Spleen (tissue), 11 donors: ENCODE measurements around the gene CHST15. TPM values are rescaled to one million over a fixed set of nuclear protein-coding genes. Genes with fewer than 3 reads are reported as not detected.
A peak's percentile ranks its signal among the peaks of the same experiment; 100 is the strongest.

ENCODE experiments used
- DNase-seq: peaks from one replicate; pipeline ENCODE4 v3.0.0-alpha.2; 2020
- H3K27ac ChIP-seq, 8 donors: fragments of 200-600 bp; sonication (generic) in 7 of 8; 1 replicate in 4 of 8; 2 replicates in 4 of 8; pipeline versions ENCODE4 v1.5.0 to v1.8.0; 2016 to 2021; ENCODE audit warnings: inconsistent platforms in 4 of 8, mild to moderate bottlenecking in 4 of 8, moderate library complexity in 1 of 8
- H3K27me3 ChIP-seq, 7 donors: fragments of 200-600 bp; sonication (generic) in 6 of 7; replicated peaks in 1 of 7; 1 replicate in 4 of 7; 2 replicates in 3 of 7; pipeline versions ENCODE4 v1.5.0 to v1.8.0; 2016 to 2021; ENCODE audit warnings: inconsistent platforms in 3 of 7, mild to moderate bottlenecking in 1 of 7
- H3K36me3 ChIP-seq, 6 donors: fragments of 200-600 bp; sonication (generic) in 5 of 6; 1 replicate in 4 of 6; 2 replicates in 2 of 6; pipeline versions ENCODE4 v1.5.0 to v1.8.0; 2016 to 2021; ENCODE audit warnings: inconsistent platforms in 2 of 6
- H3K4me1 ChIP-seq, 6 donors: fragments of 200-600 bp; sonication (generic) in 5 of 6; 1 replicate in 3 of 6; 2 replicates in 3 of 6; pipeline versions ENCODE4 v1.5.0 to v1.8.0; 2016 to 2021; ENCODE audit warnings: inconsistent platforms in 3 of 6
- H3K4me3 ChIP-seq, 8 donors: fragments of 200-600 bp; sonication (generic) in 7 of 8; 1 replicate in 4 of 8; 2 replicates in 4 of 8; pipeline versions ENCODE4 v1.5.0 to v1.8.0; 2016 to 2021; ENCODE audit warnings: inconsistent platforms in 4 of 8, mild to moderate bottlenecking in 4 of 8, moderate library complexity in 2 of 8
- H3K9me3 ChIP-seq, 8 donors: fragments of 200-600 bp; sonication (generic) in 7 of 8; 1 replicate in 4 of 8; 2 replicates in 4 of 8; pipeline versions ENCODE4 v1.5.0 to v1.8.0; 2016 to 2021; ENCODE audit warnings: inconsistent platforms in 4 of 8
- CTCF ChIP-seq, 11 experiments: fragments of 200-600 bp in 7 of 11; fragments of 450-650 bp in 4 of 11; sonication (generic) in 4 of 11; IDR thresholded peaks in 8 of 11; conservative IDR thresholded peaks in 3 of 11; 1 replicate in 7 of 11; 2 replicates in 4 of 11; pipeline versions ENCODE4 v1.4.0 to v1.8.0; 2016 to 2021; ENCODE audit warnings: antibody characterized with exemption in 11 of 11, inconsistent platforms in 4 of 11, mild to moderate bottlenecking in 1 of 11
- POLR2A ChIP-seq, 3 donors: fragments of 450-650 bp; IDR thresholded peaks; one replicate each; pipeline ENCODE4 v1.5.1; 2017; ENCODE audit warnings: antibody characterized with exemption in 3 of 3, mild to moderate bottlenecking in 1 of 3
- POLR2AphosphoS5 ChIP-seq, 3 donors: sonication (generic); formaldehyde crosslinking; IDR thresholded peaks; one replicate each; pipeline ENCODE4 v1.5.1; 2017; ENCODE audit warnings: antibody characterized with exemption in 3 of 3
- WGBS, 5 donors: extraction: QIAGEN DNeasy Blood & Tissue Kit in 3 of 5; methylation state at CpG; one replicate each; pipeline versions ENCODE4 v1.1.5 to v1.1.7; 2013 to 2018; 5-methylcytosine and 5-hydroxymethylcytosine counted together
- intact Hi-C: fragments of 100-400 bp; cut with DNase I; formaldehyde crosslinking; loops from one replicate; pipeline ENCODE4 v1.15.0; 2023; ENCODE audit warnings: low total_unique reads
- polyA plus RNA-seq, 3 donors: library from polyadenylated mRNA; stranded (reverse); fragments of 200-250 nt; gene quantifications; one replicate each; pipeline ENCODE4 v1.2.1, GENCODE V29; 2013
- total RNA-seq, 7 donors: library from RNA; depleted of rRNA in 3 of 7; stranded (reverse); fragments of >200 nt in 3 of 7; fragmentation: NEBNext Ultra II Directional in 4 of 7; extraction: Animal tissue kit (Norgen Biotek cat#: 25700) in 4 of 7; gene quantifications; one replicate each; pipeline versions ENCODE4 v1.1.0 to v1.2.1, GENCODE V29; 2016 to 2021
- donor health status: healthy with polysubstance abuse.
- donor health status: DM: no; HTN: no; CAD: no; lungs with moderate emphysema.
- donor health status: DM: no; HTN: no; CAD: no.
- donor health status: Bipolar disorder and iron deficiency.
- donor health status: healthy.
- donor health status: DM: no; HTN: no; CAD: no.
- donor health status: DM: yes; HTN: yes; CAD: no.

CHST15 gene
- total and polyA plus RNA-seq, 10 donors, result 6.1 to 133 (median 102) TPM

GRCh38 chr10:124063750-124064603 lies 29.4 kb downstream of the CHST15 start:
- Histone ChIP-seq H3K36me3 (peaks cover 0 to 41% (median 0%) of the 10 kb centered on the region in 6 donors), H3K4me3 (peak overlapping the region in 2 of 8 donors; percentile 1 to 2), H3K27ac (peak overlapping the region in 7 of 8 donors; percentile 61 to 82 (median 72)), H3K4me1 (peaks cover 20 to 88% (median 63%) of the 10 kb centered on the region in 6 donors), H3K27me3 (no peaks in the 10 kb centered on the region), H3K9me3 (no peaks in the 10 kb centered on the region)
- TF ChIP-seq CTCF (IDR thresholded peaks at IDR 0.05 in 8 of 11, conservative IDR thresholded peaks at IDR 0.05 in 3 of 11) (no peak), POLR2A (IDR thresholded peaks at IDR 0.05) (no peak), POLR2AphosphoS5 (IDR thresholded peaks at IDR 0.05) (peak; percentile 33 to 61 (median 54))
- no peak for DNase-seq
- WGBS, 5 donors, result 46 to 72% (median 68%) methylated on average over 18 of the region's 18 CpGs
- intact Hi-C loops, result no loop called here

- Histone ChIP-seq H3K27me3 (no peaks in the 10 kb centered on the region), H3K9me3 (no peaks in the 10 kb centered on the region), H3K36me3 (peaks cover 0 to 53% (median 0%) of the 10 kb centered on the region in 6 donors), H3K4me1 (peaks cover 9 to 88% (median 50%) of the 10 kb centered on the region in 6 donors), H3K27ac (peak overlapping the region in 5 of 8 donors; percentile 20 to 82 (median 73)), H3K4me3 (no peak overlapping the region)
- DNase-seq, result no peak
- 67 to 86% (median 78%) methylated on average over 15 of the region's 15 CpGs for WGBS, 5 donors
- intact Hi-C loops, result no loop called here
- TF ChIP-seq POLR2AphosphoS5 (IDR thresholded peaks at IDR 0.05) (peak in 1 of 3 donors; percentile 16), POLR2A (IDR thresholded peaks at IDR 0.05) (no peak)
Measured at GRCh38 chr10:124062390-124062789, 31.0 kb downstream of the CHST15 start.

- H3K9me3 ChIP-seq, result no peaks in the 10 kb centered on the region
- no peak for DNase-seq
- no peaks in the 10 kb centered on the region for H3K27me3 ChIP-seq
- intact Hi-C loops, result no loop called here
- H3K4me1 ChIP-seq, result peaks cover 6 to 88% (median 37%) of the 10 kb centered on the region in 6 donors
- H3K27ac ChIP-seq, result peak overlapping the region in 1 of 8 donors; percentile 82
- no peak overlapping the region for H3K4me3 ChIP-seq
- 82 to 87% (median 84%) methylated on average over 10 of the region's 10 CpGs for WGBS, 5 donors
- TF ChIP-seq CTCF (IDR thresholded peaks at IDR 0.05 in 8 of 11, conservative IDR thresholded peaks at IDR 0.05 in 3 of 11) (no peak), POLR2A (IDR thresholded peaks at IDR 0.05) (no peak), POLR2AphosphoS5 (IDR thresholded peaks at IDR 0.05) (no peak)
- H3K36me3 ChIP-seq, result peaks cover 0 to 55% (median 0%) of the 10 kb centered on the region in 6 donors
Measured at GRCh38 chr10:124061030-124061429, 32.4 kb downstream of the CHST15 start.

- Histone ChIP-seq H3K4me1 (peaks cover 0 to 83% (median 29%) of the 10 kb centered on the region in 6 donors), H3K4me3 (no peak overlapping the region), H3K27ac (no peak overlapping the region), H3K27me3 (no peaks in the 10 kb centered on the region), H3K9me3 (no peaks in the 10 kb centered on the region), H3K36me3 (peaks cover 0 to 49% (median 0%) of the 10 kb centered on the region in 6 donors)
- intact Hi-C loops, result no loop called here
- WGBS, 5 donors, result 19 to 89% (median 75%) methylated on average over 2 to 6 of the region's 6 CpGs
- TF ChIP-seq POLR2A (IDR thresholded peaks at IDR 0.05) (no peak), POLR2AphosphoS5 (IDR thresholded peaks at IDR 0.05) (no peak), CTCF (IDR thresholded peaks at IDR 0.05 in 8 of 11, conservative IDR thresholded peaks at IDR 0.05 in 3 of 11) (no peak)
- DNase-seq, result no peak
Measured at GRCh38 chr10:124060148-124060720, 33.2 kb downstream of the CHST15 start.
